T-cell (primary cell): ENCODE results near the gene DCUN1D2. TPM values are rescaled to one million over a fixed set of nuclear protein-coding genes. Genes with fewer than 3 reads are reported as not detected.
A peak's percentile ranks its signal among the peaks of the same experiment; 100 is the strongest.

Experiments used
- ATAC-seq, 4 experiments: fragments of 200-7000 bp in 3 of 4; fragments of 150-1000 bp in 1 of 4; cut with Tn5 transposase; replicated peaks in 1 of 4; 1 replicate in 3 of 4; 2 replicates in 1 of 4; pipeline ENCODE4 v1.10.0; 2021; ENCODE audit warnings: moderate library complexity in 3 of 4, mild to moderate bottlenecking in 2 of 4, moderate number of reproducible peaks in 1 of 4
- CTCF ChIA-PET, 2 donors: fragments of 300-600 bp; sonication (Branson Sonifier 250); formaldehyde crosslinking; loops; one replicate each; lab custom pipeline; 2022; ENCODE audit warnings: antibody characterized with exemption in 2 of 2; lab: Charles Lee
- POLR2A ChIA-PET, 2 donors: fragments of 300-600 bp; sonication (Branson Sonifier 250); formaldehyde crosslinking; loops; one replicate each; lab custom pipeline; 2022; ENCODE audit warnings: antibody characterized with exemption in 2 of 2; lab: Charles Lee
- DNase-seq, 35 experiments: peaks; one replicate each; pipeline versions ENCODE4 v3.0.0 to v3.0.0-alpha.2; 2013 to 2023
- H3K27ac ChIP-seq: one replicate; pipeline ENCODE4 v1.5.1; 2013; ENCODE audit warnings: low read length
- H3K27me3 ChIP-seq, 2 experiments: replicated peaks in 1 of 2; 1 replicate in 1 of 2; 2 replicates in 1 of 2; pipeline versions ENCODE4 v1.6.1 to v1.7.0; 2013; ENCODE audit warnings: low read length in 1 of 2, mixed read lengths in 1 of 2; ENCODE audit not compliant: control insufficient read depth in 2 of 2, insufficient read depth in 2 of 2; ENCODE audit errors: extremely low read depth in 1 of 2
- H3K36me3 ChIP-seq, 2 donors: 1 replicate in 1 of 2; 2 replicates in 1 of 2; pipeline versions ENCODE4 v1.6.1 to v1.7.0; 2013; ENCODE audit warnings: low read length in 1 of 2; ENCODE audit not compliant: control insufficient read depth in 2 of 2, insufficient read depth in 1 of 2; ENCODE audit errors: extremely low read depth in 1 of 2
- H3K4me1 ChIP-seq, 2 experiments: 1 replicate in 1 of 2; 2 replicates in 1 of 2; pipeline versions ENCODE4 v1.6.1 to v1.7.0; 2013; ENCODE audit warnings: low read length in 2 of 2, mixed read lengths in 1 of 2; ENCODE audit not compliant: insufficient read depth in 2 of 2, control insufficient read depth in 1 of 2; ENCODE audit errors: extremely low read depth in 1 of 2
- H3K4me3 ChIP-seq, 2 donors: 1 replicate in 1 of 2; 2 replicates in 1 of 2; pipeline versions ENCODE4 v1.5.1 to v1.7.0; 2013; ENCODE audit warnings: mild to moderate bottlenecking in 2 of 2, low read length in 1 of 2, moderate library complexity in 1 of 2; ENCODE audit not compliant: control insufficient read depth in 1 of 2; ENCODE audit errors: extremely low read depth in 1 of 2
- H3K9me3 ChIP-seq: 2 replicates; pipeline ENCODE4 v1.7.0; 2013
- H3K27ac Mint-ChIP-seq, 2 donors: one replicate each; pipeline ENCODE4 v1.8.0; 2020 to 2021; ENCODE audit warnings: mild to moderate bottlenecking in 2 of 2, mixed read lengths in 2 of 2
- H3K27me3 Mint-ChIP-seq, 2 donors: one replicate each; pipeline ENCODE4 v1.8.0; 2021 to 2022; ENCODE audit warnings: mixed read lengths in 2 of 2
- H3K36me3 Mint-ChIP-seq: one replicate; pipeline ENCODE4 v1.8.0; 2021; ENCODE audit warnings: mixed read lengths
- H3K4me1 Mint-ChIP-seq, 3 donors: one replicate each; pipeline ENCODE4 v1.8.0; 2020 to 2022; ENCODE audit warnings: mixed read lengths in 3 of 3, mild to moderate bottlenecking in 1 of 3
- H3K4me3 Mint-ChIP-seq, 3 donors: one replicate each; pipeline ENCODE4 v1.8.0; 2020 to 2022; ENCODE audit warnings: mild to moderate bottlenecking in 3 of 3, mixed read lengths in 3 of 3, moderate library complexity in 3 of 3
- H3K9me3 Mint-ChIP-seq, 3 donors: one replicate each; pipeline ENCODE4 v1.8.0; 2020 to 2022; ENCODE audit warnings: mixed read lengths in 3 of 3
- WGBS: methylation state at CpG from one replicate; pipeline ENCODE4 v1.1.5; 2013; ENCODE audit warnings: missing lambda C conversion rate; ENCODE audit not compliant: insufficient coverage; 5-methylcytosine and 5-hydroxymethylcytosine counted together
- total RNA-seq, 35 experiments: library from RNA in 6 of 35; stranded (reverse) in 6 of 35; fragments of 120-200 nt in 1 of 35; gene quantifications; one replicate each; pipeline versions ENCODE4 v1.2.1 to v1.2.4 and lab custom pipeline; 2013 to 2026

DCUN1D2 gene
- total RNA-seq, 5 donors from 2014 or later (not counting 1 experiment from before 2014, with no cell fraction given) = 18.7 to 27.7 (median 25.3) TPM

GRCh38 chr13:113414335-113414734 is 76.2 kb downstream of the DCUN1D2 start:
- H3K27ac ChIP-seq = no peak overlapping the region
- peaks cover 8 to 9% of the 10 kb centered on the region in 2 donors for H3K27me3 Mint-ChIP-seq
- no peak overlapping the region for H3K4me3 Mint-ChIP-seq
- DNase-seq = peak in 1 of 35 experiments; percentile 22
- H3K9me3 Mint-ChIP-seq = no peaks in the 10 kb centered on the region
- ATAC-seq = no peak
- peaks cover 0 to 23% of the 10 kb centered on the region in 2 experiments for H3K27me3 ChIP-seq
- peaks cover 0 to under 1% (median 0%) of the 10 kb centered on the region in 3 donors for H3K4me1 Mint-ChIP-seq
- H3K36me3 ChIP-seq = no peaks in the 10 kb centered on the region
- no peak overlapping the region for H3K4me3 ChIP-seq
- no peaks in the 10 kb centered on the region for H3K9me3 ChIP-seq
- CTCF ChIA-PET = no interaction called here
- POLR2A ChIA-PET = no interaction called here
- H3K27ac Mint-ChIP-seq = no peak overlapping the region
- no peaks in the 10 kb centered on the region for H3K4me1 ChIP-seq
- WGBS = 67% methylated on average over 1 of the region's 8 CpGs
- no peaks in the 10 kb centered on the region for H3K36me3 Mint-ChIP-seq

GRCh38 chr13:113413898-113414282 is 76.6 kb downstream of the DCUN1D2 start:
- CTCF ChIA-PET = no interaction called here
- H3K27ac ChIP-seq = no peak overlapping the region
- WGBS = 80% methylated on average over 9 of the region's 9 CpGs

GRCh38 chr13:113413178-113413897 is 77.2 kb downstream of the DCUN1D2 start:
- Mint-ChIP-seq H3K36me3 (no peaks in the 10 kb centered on the region), H3K27ac (no peak overlapping the region), H3K4me3 (no peak overlapping the region), H3K9me3 (no peaks in the 10 kb centered on the region), H3K27me3 (peaks cover 4 to 14% of the 10 kb centered on the region in 2 donors), H3K4me1 (peaks cover 0 to 2% (median 0%) of the 10 kb centered on the region in 3 donors)
- Histone ChIP-seq H3K4me1 (no peaks in the 10 kb centered on the region), H3K36me3 (no peaks in the 10 kb centered on the region), H3K9me3 (no peaks in the 10 kb centered on the region), H3K4me3 (no peak overlapping the region), H3K27ac (no peak overlapping the region), H3K27me3 (peaks cover 0 to 27% of the 10 kb centered on the region in 2 experiments)
- POLR2A ChIA-PET = no interaction called here
- no peak for DNase-seq
- CTCF ChIA-PET = no interaction called here
- ATAC-seq = no peak
- WGBS = 97% methylated on average over 28 of the region's 32 CpGs

More at GRCh38 chr13:113413898-113414282, 76.6 kb downstream of the DCUN1D2 start:
- no peak overlapping the region for H3K4me3 Mint-ChIP-seq
- no peaks in the 10 kb centered on the region for H3K9me3 Mint-ChIP-seq
- DNase-seq (no peak), ATAC-seq (no peak)
- H3K4me1 Mint-ChIP-seq = peaks cover 0 to 2% (median 0%) of the 10 kb centered on the region in 3 donors
- H3K9me3 ChIP-seq = no peaks in the 10 kb centered on the region
- H3K36me3 Mint-ChIP-seq = no peaks in the 10 kb centered on the region
- no peaks in the 10 kb centered on the region for H3K4me1 ChIP-seq
- no peak overlapping the region for H3K4me3 ChIP-seq
- H3K36me3 ChIP-seq = no peaks in the 10 kb centered on the region
- H3K27me3 ChIP-seq = peaks cover 0 to 26% of the 10 kb centered on the region in 2 experiments
- peaks cover 5 to 11% of the 10 kb centered on the region in 2 donors for H3K27me3 Mint-ChIP-seq
- H3K27ac Mint-ChIP-seq = no peak overlapping the region
- POLR2A ChIA-PET = no interaction called here

DNA sequence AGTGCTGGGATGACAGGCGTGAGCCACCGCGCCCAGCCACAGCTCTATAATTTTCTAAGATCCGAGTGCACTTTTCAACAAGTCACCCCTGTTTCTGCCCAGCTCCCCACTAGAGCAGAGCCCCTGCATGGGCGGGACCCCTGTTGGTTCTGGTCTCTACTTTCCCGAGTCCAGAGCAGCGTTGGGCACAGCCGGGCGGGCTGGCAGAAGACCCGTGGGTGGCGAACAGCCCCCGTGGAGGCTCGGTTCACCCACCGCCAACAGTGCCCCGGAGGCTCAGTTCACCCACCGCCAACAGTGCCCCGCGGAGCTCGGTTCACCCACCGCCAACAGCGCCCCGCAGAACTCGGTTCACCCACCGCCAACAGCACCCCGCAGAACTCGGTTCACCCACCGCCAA is 78.1 kb downstream of the DCUN1D2 start:
- Histone ChIP-seq H3K27me3 (peaks cover 0 to 26% of the 10 kb centered on the region in 2 experiments), H3K4me3 (no peak overlapping the region), H3K36me3 (no peaks in the 10 kb centered on the region), H3K27ac (no peak overlapping the region), H3K4me1 (no peaks in the 10 kb centered on the region), H3K9me3 (no peaks in the 10 kb centered on the region)
- H3K4me1 Mint-ChIP-seq = peaks cover 0 to 2% (median 0%) of the 10 kb centered on the region in 3 donors
- 100% methylated on average over 15 of the region's 27 CpGs for WGBS
- CTCF ChIA-PET = no interaction called here
- no peak for DNase-seq
- no peak for ATAC-seq
- H3K36me3 Mint-ChIP-seq = no peaks in the 10 kb centered on the region
- POLR2A ChIA-PET = no interaction called here
- peaks cover 4 to 19% of the 10 kb centered on the region in 2 donors for H3K27me3 Mint-ChIP-seq
- no peak overlapping the region for H3K4me3 Mint-ChIP-seq
- no peak overlapping the region for H3K27ac Mint-ChIP-seq
- H3K9me3 Mint-ChIP-seq = no peaks in the 10 kb centered on the region

- CTCF ChIA-PET = no interaction called here
- H3K4me1 Mint-ChIP-seq = peaks cover 0 to 2% (median 0%) of the 10 kb centered on the region in 3 donors
Measured at GRCh38 chr13:113411216-113412023, 79.1 kb downstream of the DCUN1D2 start.

DNA sequence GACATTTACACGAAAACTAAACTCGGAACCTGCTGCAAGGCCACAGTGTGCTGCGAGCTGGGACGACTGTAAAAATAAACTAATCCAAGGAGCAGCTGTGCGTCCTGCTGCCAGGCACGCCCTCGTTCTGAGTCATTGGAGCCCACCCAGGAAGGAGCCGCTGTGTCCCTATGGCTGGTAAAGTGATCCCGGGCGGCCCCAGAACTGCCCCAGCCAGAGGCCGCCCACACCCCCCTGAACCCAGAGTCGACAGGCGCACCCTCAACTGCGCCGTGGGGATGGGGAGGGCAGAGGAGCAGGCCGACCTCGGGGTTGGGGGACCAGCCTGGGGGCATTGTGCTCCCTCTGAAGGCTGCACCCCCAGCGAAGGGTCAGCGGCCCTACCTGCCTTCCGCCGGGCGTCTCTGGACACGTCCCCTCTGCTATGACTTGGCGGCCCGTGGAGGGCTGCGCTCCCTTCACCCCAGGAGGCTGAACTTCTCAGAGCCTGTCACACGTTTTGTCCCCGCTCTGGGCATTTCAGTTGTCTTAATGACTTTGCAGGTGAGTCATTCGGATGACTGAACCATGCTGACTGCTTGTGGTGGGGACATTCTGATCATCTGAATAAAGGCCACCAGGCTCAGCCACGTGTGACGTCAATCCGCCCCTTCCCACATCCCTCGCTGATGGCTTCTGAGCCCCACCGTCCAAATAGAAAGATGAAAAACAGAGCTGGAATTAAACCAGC is 79.9 kb downstream of the DCUN1D2 start:
- Histone ChIP-seq H3K27ac (no peak overlapping the region), H3K36me3 (no peaks in the 10 kb centered on the region), H3K27me3 (peaks cover 0 to 35% of the 10 kb centered on the region in 2 experiments), H3K9me3 (no peaks in the 10 kb centered on the region), H3K4me1 (no peaks in the 10 kb centered on the region), H3K4me3 (no peak overlapping the region)
- no peaks in the 10 kb centered on the region for H3K36me3 Mint-ChIP-seq
- H3K4me1 Mint-ChIP-seq = peaks cover 0 to 2% (median 0%) of the 10 kb centered on the region in 3 donors
- WGBS = 95% methylated on average over 27 of the region's 34 CpGs
- H3K27ac Mint-ChIP-seq = no peak overlapping the region
- peaks cover 0 to 17% of the 10 kb centered on the region in 2 donors for H3K27me3 Mint-ChIP-seq
- ChIA-PET CTCF (no interaction called here), POLR2A (no interaction called here)
- ATAC-seq (no peak), DNase-seq (no peak)
- H3K9me3 Mint-ChIP-seq = no peaks in the 10 kb centered on the region
- no peak overlapping the region for H3K4me3 Mint-ChIP-seq

More at GRCh38 chr13:113411216-113412023, 79.1 kb downstream of the DCUN1D2 start:
- ATAC-seq (no peak), DNase-seq (no peak)
- H3K4me3 Mint-ChIP-seq = no peak overlapping the region
- POLR2A ChIA-PET = no interaction called here
- no peaks in the 10 kb centered on the region for H3K36me3 ChIP-seq
- H3K9me3 Mint-ChIP-seq = no peaks in the 10 kb centered on the region
- 96% methylated on average over 22 of the region's 30 CpGs for WGBS
- H3K36me3 Mint-ChIP-seq = no peaks in the 10 kb centered on the region
- no peaks in the 10 kb centered on the region for H3K9me3 ChIP-seq
- H3K27me3 ChIP-seq = peaks cover 0 to 31% of the 10 kb centered on the region in 2 experiments
- H3K4me3 ChIP-seq = no peak overlapping the region
- H3K4me1 ChIP-seq = no peaks in the 10 kb centered on the region
- peaks cover 0 to 18% of the 10 kb centered on the region in 2 donors for H3K27me3 Mint-ChIP-seq
- H3K27ac ChIP-seq = no peak overlapping the region
- H3K27ac Mint-ChIP-seq = no peak overlapping the region
